HG03521 (cell line): ENCODE results near the gene EFR3B.

Experiments
- ATAC-seq: cut with Tn5 transposase; IDR thresholded peaks from one replicate; pipeline ENCODE4 v1.9.1; 2021; ENCODE audit warnings: mild to moderate bottlenecking, moderate library complexity; ENCODE audit not compliant: unreplicated experiment

EFR3B gene

GRCh38 chr2:25032901-25033300 lies 9.0 kb upstream of the EFR3B start:
- ATAC-seq = no peak

DNA sequence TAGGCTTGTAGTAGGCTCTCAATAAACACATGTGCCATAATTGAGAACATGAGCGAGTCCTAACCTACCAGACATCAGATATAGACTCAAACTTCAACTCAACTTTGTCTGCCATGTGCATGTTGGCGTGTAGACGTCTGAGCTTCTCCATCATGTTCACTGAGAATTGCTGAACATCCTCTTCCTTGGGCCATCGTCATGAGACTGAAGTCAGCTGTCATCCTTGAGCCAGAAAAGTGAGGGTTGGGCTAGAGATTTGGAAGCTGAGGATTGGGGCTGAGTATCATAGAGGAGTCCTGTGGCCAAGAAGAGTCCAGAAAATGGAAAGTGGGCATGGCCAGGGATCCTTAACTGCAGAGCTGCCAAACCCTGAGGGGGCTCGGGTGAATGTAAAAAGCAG lies 7.8 kb upstream of the EFR3B start:
- ATAC-seq = no peak

DNA sequence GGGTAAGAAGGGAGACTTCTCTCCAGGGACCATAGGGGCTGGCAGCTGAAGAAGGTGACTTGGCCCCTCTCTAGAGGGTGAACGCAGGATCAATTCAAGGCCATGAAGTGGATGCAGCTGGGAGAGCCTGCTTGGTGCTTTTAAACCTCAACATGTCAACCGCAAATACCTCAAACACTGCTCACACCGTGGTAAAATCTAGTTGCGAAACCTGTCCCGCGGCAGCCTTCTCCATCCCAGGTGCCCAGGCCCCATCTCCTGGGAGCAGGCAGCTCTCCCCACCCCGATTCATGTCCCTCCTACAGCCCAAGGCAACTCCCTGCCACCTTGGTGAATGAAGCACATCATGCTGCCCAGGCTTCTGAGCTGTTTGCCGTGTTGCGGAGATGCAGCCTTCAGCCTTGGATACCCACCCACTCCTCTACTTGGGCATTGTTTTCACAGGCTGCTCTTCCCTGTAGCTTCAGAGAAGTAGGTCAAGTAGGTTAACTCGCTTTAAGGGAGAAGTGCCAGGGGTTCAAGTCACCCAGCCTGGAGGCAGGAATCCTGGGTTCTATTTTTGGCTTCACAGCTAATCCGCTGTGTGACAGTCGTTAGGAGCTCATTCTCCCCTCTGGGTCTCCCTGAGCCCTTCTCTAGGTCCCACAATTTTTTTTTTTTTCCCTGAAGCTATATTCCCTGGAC lies 6.2 kb upstream of the EFR3B start:
- no peak for ATAC-seq

DNA sequence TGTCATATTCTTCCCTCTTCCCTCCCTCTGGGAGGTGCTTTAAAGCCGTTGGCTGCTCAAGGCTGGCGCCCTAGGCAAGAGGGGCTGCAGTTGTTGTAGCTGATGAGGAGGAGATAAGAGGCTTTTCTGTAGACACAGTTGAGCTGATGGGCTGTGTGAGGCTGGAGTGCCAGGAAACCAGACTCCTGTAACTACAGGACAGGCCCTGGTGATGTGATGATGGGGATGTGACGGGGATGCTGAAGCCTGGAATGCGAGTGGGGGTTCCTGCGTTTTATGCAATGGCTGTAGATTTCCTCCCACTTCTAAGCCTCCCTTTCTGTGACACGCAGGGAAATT lies 5.7 kb upstream of the EFR3B start:
- no peak for ATAC-seq

DNA sequence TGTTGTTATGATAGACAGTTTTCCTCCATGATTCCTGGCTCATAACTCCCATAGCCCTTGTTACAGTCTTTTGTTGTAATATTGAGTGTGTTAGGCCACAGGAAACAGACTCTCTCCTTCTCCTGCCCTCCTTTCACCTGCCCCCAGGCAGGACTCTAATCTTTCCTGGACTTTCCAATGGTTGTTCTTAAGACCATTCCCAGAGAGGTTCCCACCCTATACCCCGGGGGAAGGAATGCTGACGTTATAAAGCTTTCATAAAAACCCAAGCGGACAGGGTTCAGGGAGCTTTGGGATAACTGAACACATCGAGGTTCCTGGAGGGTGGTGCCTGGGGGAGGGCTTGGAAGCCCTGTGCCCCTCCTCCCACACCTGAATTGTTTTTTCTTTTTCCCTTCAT lies 2.8 kb upstream of the EFR3B start:
- ATAC-seq = no peak

- ATAC-seq = no peak
Observed at GRCh38 chr2:25041307-25041927, 459 bp upstream of the EFR3B start.

- ATAC-seq = no peak
Observed at GRCh38 chr2:25042321-25043240, 705 bp downstream of the EFR3B start.

GRCh38 chr2:25043241-25043867 lies 1.5 kb downstream of the EFR3B start:
- ATAC-seq = no peak

DNA sequence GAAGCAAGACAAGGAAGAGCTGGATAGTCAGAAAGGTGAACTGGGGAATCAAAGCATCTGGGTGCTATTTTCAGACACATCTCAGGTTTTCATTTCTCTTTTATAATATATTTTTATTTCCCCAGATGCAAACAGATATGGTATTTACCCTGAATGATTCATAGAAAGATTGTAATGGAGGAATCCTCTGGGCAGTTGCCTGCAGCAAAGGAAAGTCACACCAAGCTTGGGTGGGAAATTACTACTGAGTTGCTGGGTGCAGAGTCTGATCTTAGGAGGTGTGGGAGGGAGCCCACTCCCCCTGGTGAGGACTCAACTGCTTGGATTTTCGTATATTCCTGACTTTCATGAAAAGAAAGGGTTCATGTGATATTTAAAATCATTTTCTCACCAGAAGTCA lies 2.1 kb downstream of the EFR3B start:
- no peak for ATAC-seq

- ATAC-seq = no peak
Observed at GRCh38 chr2:25044990-25045389, 3.1 kb downstream of the EFR3B start.

DNA sequence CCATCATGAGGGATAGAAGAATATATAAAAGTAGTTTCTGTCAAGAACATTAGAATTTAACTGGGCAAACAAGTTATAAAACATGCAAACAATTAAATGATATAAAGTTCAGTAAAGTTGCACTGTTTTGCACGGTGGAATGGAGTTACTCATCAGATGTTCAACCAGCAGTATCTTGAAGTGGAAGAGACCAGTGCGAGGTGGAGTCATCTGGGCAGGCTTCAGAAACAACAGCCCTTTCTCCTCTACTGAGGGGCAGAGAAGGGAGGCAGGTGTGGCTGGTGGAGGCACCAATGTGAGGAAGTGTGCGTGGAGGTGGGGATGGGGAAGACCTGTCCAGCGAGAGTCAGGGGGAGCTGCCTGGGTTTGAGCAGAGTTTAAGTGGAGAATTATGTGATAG lies 7.5 kb downstream of the EFR3B start:
- ATAC-seq = no peak

DNA sequence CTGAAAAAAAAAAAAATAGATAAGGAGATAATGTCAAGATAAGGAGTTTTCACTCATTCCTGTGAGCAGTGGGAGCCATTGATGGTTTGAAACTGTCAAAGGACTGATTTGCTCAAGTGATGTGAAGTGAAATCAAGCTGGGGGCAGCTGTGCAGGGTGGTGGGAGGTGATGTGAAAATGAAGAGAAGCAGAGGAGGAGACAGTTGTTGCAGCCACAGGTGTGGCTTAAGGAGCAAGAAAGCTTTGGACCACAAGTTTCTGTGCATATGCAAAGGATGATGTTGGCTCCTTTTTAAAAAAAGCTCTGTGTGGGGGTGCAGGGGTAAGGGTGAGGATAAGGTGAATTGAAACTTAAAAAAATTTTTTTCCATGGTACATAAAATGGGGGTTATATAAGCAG lies 8.3 kb downstream of the EFR3B start:
- ATAC-seq = no peak

DNA sequence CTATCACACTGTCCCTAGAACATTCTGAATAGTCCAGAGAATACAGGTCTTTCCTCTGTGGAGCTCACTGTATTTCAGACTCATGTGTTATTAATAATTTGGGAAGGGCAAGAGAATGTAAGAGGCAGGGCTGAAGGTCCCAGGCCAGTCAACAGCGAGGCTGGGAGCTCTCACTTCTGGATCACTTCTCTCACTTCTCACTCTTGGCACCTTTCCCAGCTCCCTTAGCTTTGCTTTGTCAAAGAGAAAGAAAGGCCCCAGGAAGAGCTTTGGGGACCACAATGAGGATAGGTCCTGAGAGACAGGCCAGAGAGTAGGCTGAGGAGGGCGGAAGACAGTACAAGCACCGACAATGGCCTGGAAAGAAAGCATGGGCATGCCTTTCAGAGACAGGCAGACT lies 11.2 kb downstream of the EFR3B start:
- ATAC-seq = no peak

DNA sequence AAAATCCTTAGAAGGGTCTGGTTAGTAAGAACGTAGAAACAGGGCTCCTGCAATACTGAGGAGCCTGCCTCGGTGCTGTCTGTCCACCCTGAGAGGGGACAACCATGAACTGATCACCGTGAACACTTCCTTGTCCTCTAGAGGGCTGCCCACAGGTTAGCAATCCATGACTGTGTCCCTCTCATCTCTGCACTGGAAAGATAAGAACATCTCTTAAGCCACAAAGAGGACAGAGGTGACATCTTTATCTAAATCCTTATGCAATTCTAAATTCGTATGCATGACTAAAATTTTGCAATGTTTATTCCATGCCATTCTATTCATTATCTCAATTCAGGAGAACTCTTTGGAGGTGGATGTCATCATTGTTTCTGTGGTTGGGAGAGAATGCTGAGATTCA lies 12.8 kb downstream of the EFR3B start:
- ATAC-seq = no peak

DNA sequence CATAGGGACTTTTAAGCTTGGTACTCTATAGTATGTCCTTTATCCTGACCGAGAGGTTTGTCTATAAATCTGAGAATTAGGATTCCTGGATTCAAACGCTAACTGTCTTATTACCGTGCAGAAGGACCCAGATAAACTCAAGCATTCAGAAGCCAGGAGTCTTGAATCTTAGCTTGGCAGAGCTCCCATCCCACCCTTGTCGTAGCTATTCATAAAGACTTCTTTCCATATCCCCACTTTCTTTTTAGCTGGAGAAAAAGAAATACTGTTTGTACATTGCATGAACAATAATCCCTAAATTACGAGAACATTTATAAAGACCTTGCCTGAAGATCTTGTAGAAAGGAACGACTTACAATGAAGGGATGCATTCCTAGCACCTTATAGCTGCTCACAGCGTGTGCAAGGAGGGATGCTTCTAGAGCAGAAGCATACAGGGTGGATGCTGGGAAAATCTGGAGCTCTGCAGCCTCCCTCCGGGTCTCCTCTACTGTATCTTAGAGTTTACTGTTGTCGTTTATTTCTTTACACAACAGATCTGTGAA lies 13.6 kb downstream of the EFR3B start:
- no peak for ATAC-seq

DNA sequence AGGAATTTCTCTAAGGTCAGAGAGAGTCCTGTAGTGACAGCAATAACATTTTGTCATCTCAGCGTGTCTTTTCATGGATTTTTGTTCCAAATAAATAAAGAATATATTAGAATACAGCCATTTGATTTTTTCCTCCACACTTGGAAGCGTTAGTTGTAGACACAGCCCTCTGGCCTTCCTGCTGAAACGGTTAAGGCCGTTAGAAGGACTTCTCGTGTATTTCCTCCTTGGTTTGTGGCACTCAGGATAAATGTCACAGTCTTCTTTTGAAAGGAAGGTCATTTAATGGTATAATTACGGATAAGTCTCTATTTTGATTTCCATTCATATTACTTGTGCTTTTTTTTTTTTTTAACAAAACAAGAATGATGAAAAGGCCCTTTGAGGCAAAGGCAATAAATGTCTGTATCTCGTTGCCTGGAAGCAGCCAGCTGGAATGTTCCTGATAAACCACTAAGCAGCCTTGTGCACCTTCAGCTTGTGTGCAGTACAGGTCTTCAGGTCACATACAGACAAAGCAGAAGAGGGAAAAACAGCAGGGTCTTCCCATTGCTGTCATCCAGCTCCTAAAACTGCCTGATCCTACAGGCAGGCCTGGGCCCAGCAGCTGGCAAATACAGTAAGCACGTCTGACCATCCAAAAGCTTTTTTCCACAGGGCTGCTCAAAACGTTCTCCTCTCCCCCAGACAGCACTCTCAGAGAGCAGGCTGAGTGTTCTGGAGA lies 14.4 kb downstream of the EFR3B start:
- ATAC-seq = no peak

DNA sequence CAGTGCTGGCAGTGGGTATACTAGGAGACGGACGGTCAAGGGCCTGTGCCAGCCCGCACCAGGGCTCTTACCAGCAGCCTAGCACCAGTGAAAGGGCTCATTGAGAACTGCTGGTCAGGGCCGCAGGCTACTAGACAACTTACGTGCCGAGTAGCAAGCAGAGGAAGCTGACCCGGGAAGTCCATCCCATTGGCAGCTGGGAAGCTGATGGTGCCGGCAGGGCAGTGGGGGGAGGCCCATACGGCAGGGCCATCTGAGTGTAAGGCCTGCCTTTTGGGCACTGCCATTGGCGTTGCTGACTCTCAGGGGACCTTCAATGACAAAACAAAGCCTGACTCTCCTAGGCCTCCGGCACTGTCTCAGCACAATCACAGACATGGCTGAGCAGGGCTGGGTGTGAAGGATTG lies 20.6 kb downstream of the EFR3B start:
- ATAC-seq = no peak

DNA sequence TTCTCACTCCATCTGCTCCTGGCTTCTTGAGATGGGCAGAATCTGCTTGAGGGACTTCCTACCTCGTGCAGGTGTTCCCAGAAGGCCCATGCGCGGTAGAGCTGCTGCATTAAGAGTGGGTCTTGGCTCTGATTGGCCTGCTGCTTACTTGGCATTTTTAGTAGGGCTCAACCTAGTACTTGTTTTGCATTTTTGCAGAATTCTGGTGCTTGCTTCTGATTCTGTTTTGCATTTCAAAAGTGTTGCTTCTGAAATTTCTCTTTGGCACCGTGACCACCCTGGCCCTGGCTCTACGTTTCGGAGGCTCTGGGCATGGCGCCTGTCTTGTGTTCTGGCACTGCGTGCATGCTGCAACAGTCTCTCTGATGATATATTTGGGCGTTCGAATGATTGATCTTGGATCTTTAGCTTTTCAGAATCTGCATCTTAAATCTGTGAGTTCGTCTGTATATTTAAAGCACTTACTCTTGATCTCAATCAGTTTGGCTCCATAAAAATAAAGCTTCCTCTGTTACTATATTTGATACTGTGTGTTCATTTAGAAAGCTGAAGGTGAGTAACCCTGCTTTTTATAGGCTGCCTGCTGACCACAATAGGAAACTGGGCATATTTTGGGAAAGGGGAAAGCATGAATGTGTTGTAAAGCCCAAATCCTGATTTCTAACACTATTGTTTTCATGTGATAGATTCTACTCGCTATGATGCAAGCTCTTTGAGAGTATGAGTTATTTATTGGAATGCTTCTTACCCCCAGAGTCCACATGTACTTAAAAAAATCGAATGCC lies 22.2 kb downstream of the EFR3B start:
- ATAC-seq = no peak

GRCh38 chr2:25065768-25066167 lies 23.9 kb downstream of the EFR3B start:
- no peak for ATAC-seq

GRCh38 chr2:25066455-25066854 lies 24.6 kb downstream of the EFR3B start:
- ATAC-seq = no peak
